A549 (cell line): Measurements from ENCODE around the gene RASA2. TPM values are rescaled to one million over a fixed set of nuclear protein-coding genes. Genes with fewer than 3 reads are reported as not detected.
"Not testable (repeated sequence)": the region's sequence is repeated elsewhere in the genome, so short reads cannot be mapped to it uniquely, and the experiment has no call there.

Experiments
- ATAC-seq, 2 experiments: fragments of 200-7000 bp in 1 of 2; fragments of >200 bp in 1 of 2; cut with Nextera tagmentation in 1 of 2; cut with Tn5 transposase in 1 of 2; 3 replicates each; pipeline versions ENCODE4 v1.8.0 to v1.9.1; 2018 to 2020; ENCODE audit warnings: mild to moderate bottlenecking in 1 of 2, moderate library complexity in 1 of 2
- CTCF ChIA-PET: fragments of 300-600 bp; sonication (Branson Sonifier 250); formaldehyde crosslinking; extraction: SDS; loops from one replicate; lab custom pipeline; 2021; ENCODE audit warnings: antibody characterized with exemption, inconsistent platforms; lab: Yijun Ruan, JAX
- POLR2A ChIA-PET: fragments of 350-600 bp; formaldehyde crosslinking; extraction: SDS; loops from one replicate; lab custom pipeline; 2021; ENCODE audit warnings: antibody characterized with exemption, inconsistent platforms; lab: Yijun Ruan, JAX
- DNase-seq, 2 experiments: peaks; one replicate each; pipeline versions ENCODE4 v3.0.0 to v3.0.0-alpha.2; 2011 to 2016; ENCODE audit warnings: low read depth in 1 of 2, low spot score in 1 of 2
- FAIRE-seq: peaks from 2 replicates; lab custom pipeline; 2011; peaks lifted over from hg19 to GRCh38; lab: Jason Lieb, UNC
- H3K27ac ChIP-seq, 2 experiments: fragments of >200 bp; sonication (Bioruptor Twin); formaldehyde crosslinking; 3 replicates each; pipeline ENCODE4 v1.5.1; 2016 to 2017
- H3K4me1 ChIP-seq: fragments of >200 bp; sonication (Bioruptor Twin); formaldehyde crosslinking; 3 replicates; pipeline ENCODE4 v1.6.1; 2016
- H3K4me2 ChIP-seq: fragments of >200 bp; sonication (Bioruptor Twin); formaldehyde crosslinking; 3 replicates; pipeline ENCODE4 v1.6.1; 2016
- H3K4me3 ChIP-seq: fragments of >200 bp; sonication (Bioruptor Twin); formaldehyde crosslinking; 3 replicates; pipeline ENCODE4 v1.5.1; 2016
- H3K9me3 ChIP-seq: fragments of >200 bp; sonication (Bioruptor Twin); formaldehyde crosslinking; 3 replicates; pipeline ENCODE4 v1.6.1; 2016
- ATOH8 ChIP-seq: fragments of 250-450 bp; sonication (Bioruptor Pico); IDR thresholded peaks from 2 replicates; pipeline ENCODE4 v1.5.0; 2020; ENCODE audit warnings: low read depth, mild to moderate bottlenecking, moderate library complexity
- BCL3 ChIP-seq: fragments of >200 bp; sonication (Bioruptor Twin); formaldehyde crosslinking; IDR thresholded peaks from 3 replicates; pipeline ENCODE4 v1.6.1; 2016
- BHLHE40 ChIP-seq: IDR thresholded peaks from 2 replicates; pipeline ENCODE4 v1.6.1; 2012; ENCODE audit warnings: low read depth, low read length, inconsistent platforms
- CHD4 ChIP-seq: fragments of 200-600 bp; sonication (generic); IDR thresholded peaks from 2 replicates; pipeline ENCODE4 v1.6.1; 2016; ENCODE audit warnings: antibody characterized with exemption, mild to moderate bottlenecking, borderline replicate concordance
- E2F6 ChIP-seq: IDR thresholded peaks from 2 replicates; pipeline ENCODE4 v1.6.1; 2012; ENCODE audit warnings: low read depth, borderline replicate concordance
- EHF ChIP-seq: fragments of 250-450 bp; sonication (Bioruptor Pico); IDR thresholded peaks from 2 replicates; pipeline ENCODE4 v1.5.0; 2020; ENCODE audit warnings: mild to moderate bottlenecking
- EHMT2 ChIP-seq: fragments of 200-600 bp; sonication (generic); IDR thresholded peaks from 2 replicates; pipeline ENCODE4 v1.6.1; 2016; ENCODE audit warnings: antibody characterized with exemption, low read depth, mild to moderate bottlenecking, moderate library complexity
- EP300 ChIP-seq, 2 experiments: fragments of >200 bp; sonication (Bioruptor Twin); formaldehyde crosslinking; IDR thresholded peaks; 2 replicates in 1 of 2; 3 replicates in 1 of 2; pipeline ENCODE4 v1.6.1; 2016 to 2017
- ESRRA ChIP-seq: fragments of 150-350 bp; IDR thresholded peaks from 2 replicates; pipeline ENCODE4 v1.6.1; 2014; ENCODE audit warnings: mild to moderate bottlenecking, low read length, borderline replicate concordance
- FOSL2 ChIP-seq, 2 experiments: fragments of 450-650 bp in 1 of 2; fragments of >200 bp in 1 of 2; sonication (Bioruptor Twin) in 1 of 2; formaldehyde crosslinking; IDR thresholded peaks; 2 replicates each; pipeline versions ENCODE4 v1.5.0 to v1.6.1; 2016 to 2020; ENCODE audit warnings: mild to moderate bottlenecking in 1 of 2, moderate library complexity in 1 of 2
- FOXS1 ChIP-seq: fragments of 250-450 bp; sonication (Bioruptor Pico); IDR thresholded peaks from 2 replicates; pipeline ENCODE4 v1.5.0; 2020; ENCODE audit warnings: mild to moderate bottlenecking, moderate library complexity
- GATA3 ChIP-seq: IDR thresholded peaks from 2 replicates; pipeline ENCODE4 v1.6.1; 2012; ENCODE audit warnings: borderline replicate concordance
- HOXA7 ChIP-seq: fragments of 250-450 bp; sonication (Bioruptor Pico); IDR thresholded peaks from 2 replicates; pipeline ENCODE4 v1.5.0; 2020; ENCODE audit warnings: mild to moderate bottlenecking, moderate library complexity
- HOXB13 ChIP-seq: fragments of 250-450 bp; sonication (Bioruptor Pico); IDR thresholded peaks from 2 replicates; pipeline ENCODE4 v1.5.0; 2020; ENCODE audit warnings: low read depth, mild to moderate bottlenecking, moderate library complexity
- HOXB5 ChIP-seq: fragments of 250-450 bp; sonication (Bioruptor Pico); IDR thresholded peaks from 2 replicates; pipeline ENCODE4 v1.5.0; 2020; ENCODE audit warnings: mild to moderate bottlenecking, moderate library complexity
- JUN ChIP-seq, 2 experiments: fragments of >200 bp; sonication (Bioruptor Twin); formaldehyde crosslinking; IDR thresholded peaks; 2 replicates in 1 of 2; 3 replicates in 1 of 2; pipeline ENCODE4 v1.6.1; 2016 to 2017
- KDM5A ChIP-seq: fragments of 200-600 bp; sonication (generic); IDR thresholded peaks from 2 replicates; pipeline ENCODE4 v1.6.1; 2016; ENCODE audit warnings: antibody characterized with exemption, mild to moderate bottlenecking
- MAZ ChIP-seq: fragments of 150-350 bp; IDR thresholded peaks from 2 replicates; pipeline ENCODE4 v1.6.1; 2014; ENCODE audit warnings: antibody characterized with exemption, low read depth, low read length, borderline replicate concordance
- NPAS2 ChIP-seq: fragments of 250-450 bp; sonication (Bioruptor Pico); IDR thresholded peaks from 2 replicates; pipeline ENCODE4 v1.8.0; 2022; ENCODE audit warnings: mild to moderate bottlenecking, moderate library complexity, borderline replicate concordance
- NR3C1 ChIP-seq: fragments of >200 bp; sonication (Bioruptor Twin); formaldehyde crosslinking; IDR thresholded peaks from 3 replicates; pipeline ENCODE4 v1.6.1; 2017
- PHF8 ChIP-seq: fragments of 200-600 bp; sonication (generic); IDR thresholded peaks from 2 replicates; pipeline ENCODE4 v1.6.1; 2016; ENCODE audit warnings: low read depth, mild to moderate bottlenecking, antibody characterized with exemption, moderate library complexity, borderline replicate concordance
- POLR2A ChIP-seq: IDR thresholded peaks from 2 replicates; pipeline ENCODE4 v1.6.1; 2012; ENCODE audit warnings: mild to moderate bottlenecking, low read length
- POLR2AphosphoS2 ChIP-seq: conservative IDR thresholded peaks from 2 replicates; pipeline ENCODE4 v1.6.1; 2012; ENCODE audit warnings: low read length, improper control_type of control experiment, inconsistent platforms
- RCOR1 ChIP-seq: fragments of 150-350 bp; IDR thresholded peaks from 2 replicates; pipeline ENCODE4 v1.6.1; 2014; ENCODE audit warnings: antibody characterized with exemption, low read length, low read depth
- RNF2 ChIP-seq: fragments of 200-600 bp; sonication (generic); IDR thresholded peaks from 2 replicates; pipeline ENCODE4 v1.6.1; 2016; ENCODE audit warnings: low read depth, mild to moderate bottlenecking, antibody characterized with exemption, moderate library complexity, borderline replicate concordance
- TP53 ChIP-seq: fragments of 250-450 bp; sonication (Bioruptor Pico); IDR thresholded peaks from 2 replicates; pipeline ENCODE4 v1.5.0; 2021; ENCODE audit warnings: mild to moderate bottlenecking, moderate library complexity
- USF2 ChIP-seq: fragments of 450-650 bp; IDR thresholded peaks from 2 replicates; pipeline ENCODE4 v1.6.1; 2014; ENCODE audit warnings: antibody characterized with exemption
- ZC3H11A ChIP-seq: fragments of 450-650 bp; IDR thresholded peaks from 2 replicates; pipeline ENCODE4 v1.6.1; 2014; ENCODE audit warnings: antibody characterized with exemption, mild to moderate bottlenecking
- ZSCAN20 ChIP-seq: fragments of 250-450 bp; sonication (Bioruptor Pico); IDR thresholded peaks from 2 replicates; pipeline ENCODE4 v1.8.0; 2022; ENCODE audit warnings: mild to moderate bottlenecking, moderate library complexity
- WGBS: methylation state at CpG from one replicate; pipeline ENCODE4 v1.1.6; 2017; ENCODE audit errors: missing lambda C conversion rate; 5-methylcytosine and 5-hydroxymethylcytosine counted together
- polyA plus RNA-seq, 4 experiments: library from polyadenylated mRNA; depleted of rRNA in 3 of 4; stranded (reverse); fragments of >200 nt; fragmentation: RNase III in 1 of 4; extraction: RNeasy Plus Mini Kit Qiagen cat#74134 plus additional on column Dnase treatment in 1 of 4; gene quantifications; 2 replicates in 3 of 4; 3 replicates in 1 of 4; pipeline ENCODE4 v1.2.3, GENCODE V29; 2011 to 2017

RASA2 gene
- polyA plus RNA-seq, 2 of the 4 experiments (the other 2 are of a cell fraction): 6.7 to 12.0 TPM

- TF ChIP-seq JUN (IDR thresholded peaks at IDR 0.05) (no peak), ZSCAN20 (CRISPR knock-in tag) (no peak), KDM5A (no peak), RCOR1 (no peak), BHLHE40 (no peak), USF2 (no peak)
- TF ChIP-seq, all 56 proteins: peak for 0
Observed at GRCh38 chr3:141491929-141492328, 5.1 kb downstream of the RASA2 start (continued).

- ChIA-PET POLR2A (no interaction called here), CTCF (interaction anchor here (1.1 to 1.4 kb wide), 2 partner anchors 10 to 27 kb away, joined by 3 to 4 read pairs; no protein-coding TSS in a partner anchor)
- FAIRE-seq: peak; percentile 63
- no peak for DNase-seq
- Histone ChIP-seq H3K4me3 (no peak overlapping the region), H3K4me1 (peaks cover 24% of the 10 kb centered on the region), H3K4me2 (no peak overlapping the region)
- 92% methylated on average over 1 of the region's 1 CpG for WGBS
- ATAC-seq: no peak
- no peak for TF ChIP-seq RNF2
- no peak for TF ChIP-seq HOXB5
- TF ChIP-seq EHMT2: no peak
- no peak for TF ChIP-seq TP53 (CRISPR knock-in tag)
- no peak for TF ChIP-seq MAZ
- TF ChIP-seq EP300 (IDR thresholded peaks at IDR 0.05): no peak
- no peak for TF ChIP-seq FOSL2 (IDR thresholded peaks at IDR 0.05)
- TF ChIP-seq FOSL2 (CRISPR knock-in tag; IDR thresholded peaks at IDR 0.05): no peak
- TF ChIP-seq, all 56 proteins: peak for 0
- Histone ChIP-seq H3K27ac (no peak overlapping the region), H3K9me3 (no peaks in the 10 kb centered on the region)
Observed at GRCh38 chr3:141493184-141493583, 6.4 kb downstream of the RASA2 start.

- H3K4me1 ChIP-seq, DNase-seq, POLR2A ChIA-PET, H3K9me3 ChIP-seq, H3K27ac ChIP-seq, H3K4me2 ChIP-seq, FAIRE-seq, H3K4me3 ChIP-seq, ATAC-seq: not testable (repeated sequence)
- WGBS: 83% methylated on average over 4 of the region's 4 CpGs
- CTCF ChIA-PET: interaction anchor here (0.6 to 1.0 kb wide), 3 partner anchors 9 to 63 kb away, joined by 3 to 6 read pairs (median 3); no protein-coding TSS in a partner anchor
Observed at GRCh38 chr3:141497589-141497988, 10.8 kb downstream of the RASA2 start.

GRCh38 chr3:141498598-141499223 lies 11.9 kb downstream of the RASA2 start:
- TF ChIP-seq JUN (IDR thresholded peaks at IDR 0.05) (no peak), CHD4 (no peak), FOXS1 (no peak), PHF8 (no peak), NPAS2 (CRISPR knock-in tag) (no peak), POLR2A (no peak), EHF (no peak), ZC3H11A (no peak), GATA3 (no peak), E2F6 (no peak), BCL3 (no peak), EHMT2 (no peak), NR3C1 (no peak), POLR2AphosphoS2 (no peak), MAZ (no peak), HOXB13 (CRISPR knock-in tag) (no peak), ESRRA (no peak), ATOH8 (no peak), HOXA7 (no peak)
- H3K4me1 ChIP-seq: 0 out of 3 replicates have a peak, but pooled peaks cover 4% of the 10 kb centered on the region
- no peak overlapping the region for H3K4me3 ChIP-seq
- POLR2A ChIA-PET: no interaction called here
- no peaks in the 10 kb centered on the region for H3K9me3 ChIP-seq
- ATAC-seq: peak in 1 of 2 experiments; percentile 30; a peak in 1 of 6 replicates
- CTCF ChIA-PET: interaction anchor here (0.9 to 1.4 kb wide), 4 partner anchors 11 to 62 kb away, joined by 3 to 5 read pairs (median 4); no protein-coding TSS in a partner anchor
- no peak overlapping the region for H3K27ac ChIP-seq
- WGBS: 92% methylated on average over 6 of the region's 6 CpGs
- DNase-seq: no peak
- no peak overlapping the region for H3K4me2 ChIP-seq
- no peak for FAIRE-seq
